ENCODE data around the gene PSMB7.

The PSMB7 gene

DNA sequence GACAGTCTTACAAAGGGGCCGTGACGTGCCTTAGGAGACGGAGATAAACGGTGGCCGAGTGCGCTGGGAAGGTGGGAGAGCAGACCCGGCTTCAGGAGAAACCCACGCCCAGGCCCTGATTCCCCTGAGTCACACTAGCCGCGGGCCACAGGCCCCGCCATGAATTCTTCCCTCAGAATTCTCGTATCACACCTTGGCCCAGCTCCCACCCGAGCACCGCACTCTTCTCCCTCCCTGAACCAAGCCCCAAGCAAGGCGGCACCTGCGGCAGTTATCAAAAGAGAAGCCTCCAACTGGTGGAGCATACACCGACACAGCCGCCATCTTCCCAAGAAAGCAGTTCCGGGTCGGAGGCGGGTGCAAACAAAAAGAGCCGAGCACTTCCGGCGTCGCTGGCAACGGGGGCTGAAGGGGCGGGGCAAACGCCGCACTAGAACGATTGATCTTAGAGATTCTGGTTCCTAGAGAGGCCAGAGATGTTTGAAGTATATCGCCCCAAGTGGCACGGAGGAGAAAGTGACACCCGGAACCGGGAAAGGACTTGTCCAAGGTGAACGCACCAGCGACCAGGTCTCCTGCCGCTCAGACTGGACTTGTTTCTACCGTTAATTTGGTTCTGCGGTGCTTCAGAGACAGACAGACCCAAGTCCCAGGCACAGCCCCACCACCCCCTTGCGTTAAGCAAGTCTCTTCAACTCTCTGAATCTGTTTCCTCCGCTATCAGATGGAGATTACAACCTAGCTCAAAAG, at the start of gene PSMB7:
TSS of gene PSMB7 (minus strand) at position 341 of the 750 bp plus-strand sequence. CDS start at position 324, 17 bp downstream.
- DNase-seq (ENCODE audit: low spot score) = peak; percentile 95

DNA sequence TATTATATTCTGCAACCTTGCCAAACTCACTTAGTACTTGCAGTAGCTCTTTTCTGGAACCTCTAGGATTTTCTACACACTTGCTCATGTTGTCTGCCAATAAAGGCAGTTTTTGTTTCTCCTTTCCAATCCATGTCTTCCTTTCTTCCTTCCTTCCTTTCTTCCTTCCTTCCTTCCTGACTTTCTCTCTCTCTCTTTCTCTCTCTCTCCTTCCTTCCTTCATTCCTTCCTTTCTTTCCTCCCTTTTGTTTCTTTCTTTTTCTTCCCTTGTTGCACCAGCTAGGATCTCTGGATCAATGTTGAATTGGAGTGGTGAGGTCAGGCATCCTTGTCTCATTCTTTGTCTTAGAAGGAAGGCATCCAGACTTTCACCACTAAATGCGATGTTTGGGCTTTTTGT, 47.5 kb upstream of the PSMB7 start:
- DNase-seq (ENCODE audit: low spot score) = no peak

DNA sequence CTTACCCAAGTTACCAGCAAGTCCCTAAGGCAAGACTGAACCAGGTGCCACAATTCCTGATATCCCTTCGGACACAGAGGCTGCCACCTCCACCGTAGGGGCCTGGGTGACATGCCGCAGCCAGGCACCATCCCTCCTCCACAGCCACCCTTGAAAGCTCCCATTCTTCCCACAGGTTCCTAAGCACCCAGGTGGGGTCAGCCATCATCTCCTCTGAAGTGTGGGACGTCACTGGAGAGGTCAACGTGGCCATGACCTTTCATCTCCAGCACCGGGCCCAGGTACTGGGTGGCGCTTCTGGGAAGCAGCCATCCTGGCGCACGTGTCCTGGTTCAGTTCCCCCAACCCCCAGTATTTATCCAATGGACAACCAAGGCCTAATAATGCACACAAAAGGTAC, 43.2 kb upstream of the PSMB7 start:
- no peak for DNase-seq (ENCODE audit: low spot score)

DNA sequence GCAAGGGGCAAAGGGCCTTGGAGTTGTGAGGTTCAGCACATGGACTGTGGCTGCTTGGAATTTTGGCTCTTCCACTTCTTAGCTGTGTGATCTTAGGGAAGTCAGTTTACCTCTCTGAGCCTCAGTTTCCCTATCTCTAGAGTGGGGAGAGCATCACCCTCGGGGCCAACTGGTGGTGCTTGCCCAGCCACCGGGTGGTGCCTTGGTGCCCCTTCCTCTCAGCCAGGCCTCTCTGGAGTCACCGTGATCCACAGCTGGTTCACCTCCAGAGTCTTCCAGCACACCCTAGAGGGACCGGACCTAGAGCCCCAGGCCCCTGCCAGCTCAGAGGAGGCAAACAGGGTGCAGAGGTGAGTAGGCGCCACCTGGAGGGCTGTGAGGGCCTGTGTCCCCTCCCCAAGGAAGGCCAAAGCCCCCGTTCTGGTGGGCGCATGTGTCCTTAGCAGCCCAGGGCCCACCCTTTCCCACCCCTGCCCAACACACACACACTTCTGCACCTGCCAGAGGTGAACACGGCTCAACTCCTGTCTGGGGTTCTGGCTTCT, 42.7 kb upstream of the PSMB7 start:
- DNase-seq (ENCODE audit: low spot score) = no peak

DNA sequence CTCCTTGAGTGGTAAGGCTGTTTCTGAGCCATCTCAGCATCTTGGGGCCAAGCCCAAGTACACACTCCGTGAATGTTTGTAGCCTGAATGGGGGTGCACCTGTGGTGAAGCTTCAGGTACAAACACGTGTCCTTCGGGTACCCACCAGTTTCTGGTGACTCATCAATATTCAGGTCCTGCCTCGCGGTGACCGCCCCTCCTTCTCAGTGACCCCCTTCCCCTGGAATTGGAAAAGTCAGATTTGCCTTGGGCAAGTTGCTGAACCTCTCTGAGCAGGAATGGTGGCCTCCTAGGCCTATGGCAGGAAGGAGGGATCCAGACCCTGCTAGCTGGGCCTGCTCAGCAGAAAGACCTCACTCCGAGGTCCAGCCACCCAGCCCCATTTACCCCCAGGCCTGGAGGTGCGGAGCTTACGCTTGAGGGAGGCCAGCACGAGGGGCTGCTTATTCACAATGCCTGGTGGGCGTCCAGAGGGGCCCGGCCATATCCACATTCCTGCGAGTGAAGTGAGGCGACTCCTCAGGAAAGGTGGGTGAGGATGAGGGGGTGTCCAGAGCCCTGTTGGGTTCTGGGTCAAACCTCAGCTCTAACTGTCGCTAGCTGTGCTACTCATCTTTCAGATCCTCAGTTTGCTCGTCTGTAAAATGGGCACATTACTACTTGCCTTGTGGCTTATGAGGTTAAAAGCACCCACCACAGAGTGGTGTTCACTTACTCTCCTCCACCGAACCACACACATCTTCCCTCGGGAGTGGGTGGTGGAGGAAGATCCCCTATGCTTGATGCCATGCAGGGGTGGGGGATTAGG, 42.0 kb upstream of the PSMB7 start:
- no peak for DNase-seq (ENCODE audit: low spot score)

DNA sequence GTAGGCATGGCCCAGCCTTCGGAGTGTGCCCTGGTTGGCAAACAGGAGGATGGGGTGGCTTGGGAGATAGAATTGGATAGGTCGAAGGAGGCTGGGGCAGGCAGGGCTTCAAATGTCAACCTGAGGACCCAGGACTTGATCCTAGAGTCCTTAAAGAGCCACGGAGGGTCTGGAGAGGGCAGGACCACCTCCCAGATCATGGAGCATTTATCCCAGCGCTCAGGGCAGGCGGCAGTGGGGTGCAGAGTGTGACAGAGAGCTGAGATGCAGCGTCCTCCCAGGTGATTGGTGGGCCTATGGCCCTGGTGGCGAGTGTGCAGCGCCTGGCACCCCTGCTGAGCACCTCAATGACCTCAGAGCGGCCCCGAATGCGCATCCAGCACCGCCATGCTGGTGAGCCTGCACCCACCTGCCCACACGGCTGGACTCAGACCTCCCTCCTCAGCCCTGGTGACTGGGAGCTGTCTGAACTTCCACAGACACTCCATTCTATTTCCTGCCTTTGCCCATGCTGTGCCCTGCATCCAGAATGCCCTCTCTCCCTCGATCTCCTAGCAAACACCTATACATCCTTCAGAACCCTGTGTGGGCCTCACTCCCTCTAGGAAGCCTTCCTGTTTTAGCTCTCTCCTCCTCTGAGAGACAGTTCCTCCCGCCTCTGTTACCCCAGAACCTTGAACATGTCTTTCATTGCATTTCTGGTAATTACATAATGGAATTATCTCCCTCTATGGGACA, 41.3 kb upstream of the PSMB7 start:
- DNase-seq (ENCODE audit: low spot score) = no peak

DNA sequence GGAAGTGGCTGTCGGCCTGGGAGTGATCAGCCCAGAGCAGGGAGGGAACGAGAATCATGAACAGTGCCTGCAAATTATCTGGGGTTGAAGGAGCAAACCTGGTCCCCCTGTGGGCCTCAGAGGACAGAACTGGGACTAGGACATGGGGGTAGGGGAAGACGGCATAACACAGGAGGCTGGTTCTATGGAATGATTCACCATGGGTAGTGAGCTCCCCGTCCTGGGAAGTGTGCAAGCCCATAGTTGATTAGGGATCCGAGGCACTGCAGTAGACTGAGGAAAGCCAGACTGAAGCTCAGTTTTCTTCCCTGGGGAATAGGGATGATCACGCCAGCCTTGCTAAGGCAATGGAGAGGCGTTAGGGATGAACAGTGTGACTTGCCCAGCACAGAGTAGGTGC, 40.6 kb upstream of the PSMB7 start:
- DNase-seq (ENCODE audit: low spot score) = no peak

DNA sequence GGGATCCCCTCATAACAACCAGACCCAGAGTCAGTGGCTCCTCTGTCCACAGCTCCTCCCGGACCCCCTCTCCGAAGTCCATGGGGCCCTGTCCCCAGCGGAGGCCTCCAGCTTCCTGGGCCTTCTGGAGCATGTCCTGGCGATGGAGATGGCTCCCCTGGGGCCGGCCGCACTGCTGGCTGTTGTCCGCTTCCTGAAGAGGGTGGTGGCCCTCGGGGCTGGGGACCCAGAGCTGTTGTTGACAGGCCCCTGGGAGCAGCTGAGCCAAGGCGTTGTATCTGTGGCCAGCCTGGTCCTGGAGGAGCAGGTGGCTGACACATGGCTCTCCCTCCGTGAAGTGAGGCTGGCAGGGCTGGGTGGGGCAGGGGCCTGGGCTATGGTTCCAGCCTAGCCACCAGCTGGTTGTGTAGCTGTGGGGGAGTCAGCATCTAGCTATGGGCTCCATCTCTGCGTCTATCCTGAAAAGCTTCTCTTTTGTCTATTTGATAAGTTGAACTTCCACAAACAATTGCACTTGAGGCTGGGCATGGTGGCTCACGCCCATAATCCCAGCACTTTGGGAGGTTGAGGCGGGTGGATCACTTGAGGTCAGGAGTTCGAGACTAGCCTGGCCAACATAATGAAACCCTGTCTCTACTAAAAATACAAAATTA, 39.7 kb upstream of the PSMB7 start:
- no peak for DNase-seq (ENCODE audit: low spot score)

DNA sequence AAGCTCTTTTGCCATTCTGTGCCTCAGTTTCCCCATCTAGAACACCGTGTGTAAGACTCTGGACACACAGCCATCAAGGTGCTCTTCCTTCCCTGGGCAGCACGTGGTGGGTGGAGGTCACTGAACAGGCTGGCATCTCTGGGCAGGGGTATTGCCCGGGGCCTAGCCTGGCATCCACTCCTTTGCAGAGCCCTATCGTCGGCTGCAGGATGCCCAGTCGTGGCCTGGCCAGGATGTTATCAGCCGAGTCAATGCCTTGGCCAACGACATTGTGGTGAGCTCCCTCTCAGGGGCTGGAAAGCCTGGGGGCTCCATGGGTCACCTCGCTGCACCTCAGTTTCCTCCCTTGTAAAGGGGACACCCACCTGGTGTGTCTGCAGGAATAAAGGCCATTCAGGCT, 39.1 kb upstream of the PSMB7 start:
- no peak for DNase-seq (ENCODE audit: low spot score)

DNA sequence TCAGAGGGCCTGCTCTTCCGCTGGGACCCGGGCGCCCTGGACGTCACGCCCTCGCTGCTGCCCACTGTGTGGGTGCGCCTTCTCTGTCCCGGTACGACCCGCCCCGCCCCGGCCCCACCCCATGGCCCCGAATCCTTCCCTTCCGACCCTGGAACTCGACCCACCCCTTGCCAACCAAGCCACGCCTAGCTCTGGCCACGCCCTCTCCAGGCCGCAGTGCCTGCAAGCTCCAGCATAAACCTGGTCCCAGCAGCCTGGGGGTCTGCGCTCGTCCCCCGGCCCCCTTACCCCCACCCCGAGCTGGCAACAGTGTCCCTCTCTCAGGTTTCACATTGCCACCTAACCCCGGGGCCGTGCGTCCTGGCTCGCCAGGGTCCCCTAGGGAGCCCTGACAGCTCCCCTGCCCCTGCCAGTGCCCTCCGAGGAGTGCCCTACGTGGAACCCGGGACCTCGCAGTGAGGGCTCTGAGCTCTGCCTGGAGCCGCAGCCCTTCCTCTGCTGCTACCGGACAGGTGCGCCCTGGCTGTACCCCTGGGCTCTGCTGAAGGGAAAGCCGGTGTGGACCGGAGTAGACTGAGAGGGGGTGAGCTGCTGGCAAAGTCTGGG, 38.4 kb upstream of the PSMB7 start:
- no peak for DNase-seq (ENCODE audit: low spot score)

DNA sequence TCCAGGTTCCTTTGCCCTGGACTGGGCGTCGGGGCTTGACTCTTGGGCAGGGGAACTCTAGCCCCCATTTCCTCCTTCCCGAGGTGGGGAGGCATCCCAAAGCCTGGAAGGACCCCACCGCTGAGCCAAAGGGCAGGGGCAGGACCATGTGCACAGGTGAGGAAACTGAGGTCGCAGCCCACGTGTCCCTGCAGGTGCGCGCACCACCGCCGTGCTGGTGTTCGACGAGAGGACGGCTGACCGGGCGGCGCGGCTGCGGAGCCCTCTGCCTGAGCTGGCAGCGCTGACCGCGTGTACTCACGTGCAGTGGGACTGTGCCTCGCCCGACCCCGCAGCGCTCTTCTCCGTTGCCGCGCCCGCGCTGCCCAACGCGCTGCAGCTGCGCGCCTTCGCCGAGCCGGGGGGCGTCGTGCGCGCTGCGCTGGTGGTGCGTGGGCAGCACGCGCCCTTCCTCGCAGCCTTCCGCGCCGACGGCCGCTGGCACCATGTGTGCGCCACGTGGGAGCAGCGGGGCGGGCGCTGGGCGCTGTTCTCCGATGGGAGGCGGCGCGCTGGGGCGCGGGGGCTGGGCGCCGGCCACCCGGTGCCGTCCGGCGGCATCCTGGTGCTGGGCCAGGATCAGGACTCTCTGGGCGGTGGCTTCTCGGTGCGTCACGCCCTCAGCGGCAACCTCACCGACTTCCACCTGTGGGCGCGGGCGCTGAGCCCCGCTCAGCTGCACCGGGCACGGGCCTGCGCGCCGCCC, 37.8 kb upstream of the PSMB7 start:
- DNase-seq (ENCODE audit: low spot score) = no peak

DNA sequence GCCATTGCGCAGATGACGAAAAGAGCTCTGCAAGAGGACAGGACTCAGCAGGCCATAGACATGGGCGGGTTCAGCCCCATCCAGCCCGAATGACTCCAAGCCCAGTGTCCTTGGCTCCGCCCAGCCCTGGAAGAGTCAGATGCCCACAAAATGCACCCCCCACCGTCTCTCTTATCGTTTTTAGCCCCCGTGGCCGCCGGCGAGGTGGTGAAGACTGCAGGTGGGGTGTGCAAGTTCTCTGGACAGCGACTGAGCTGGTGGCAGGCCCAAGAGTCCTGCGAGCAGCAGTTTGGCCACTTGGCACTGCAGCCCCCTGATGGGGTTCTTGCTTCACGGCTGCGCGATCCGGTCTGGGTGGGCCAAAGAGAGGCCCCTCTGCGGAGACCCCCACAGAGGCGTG, 37.1 kb upstream of the PSMB7 start:
- DNase-seq (ENCODE audit: low spot score) = no peak

DNA sequence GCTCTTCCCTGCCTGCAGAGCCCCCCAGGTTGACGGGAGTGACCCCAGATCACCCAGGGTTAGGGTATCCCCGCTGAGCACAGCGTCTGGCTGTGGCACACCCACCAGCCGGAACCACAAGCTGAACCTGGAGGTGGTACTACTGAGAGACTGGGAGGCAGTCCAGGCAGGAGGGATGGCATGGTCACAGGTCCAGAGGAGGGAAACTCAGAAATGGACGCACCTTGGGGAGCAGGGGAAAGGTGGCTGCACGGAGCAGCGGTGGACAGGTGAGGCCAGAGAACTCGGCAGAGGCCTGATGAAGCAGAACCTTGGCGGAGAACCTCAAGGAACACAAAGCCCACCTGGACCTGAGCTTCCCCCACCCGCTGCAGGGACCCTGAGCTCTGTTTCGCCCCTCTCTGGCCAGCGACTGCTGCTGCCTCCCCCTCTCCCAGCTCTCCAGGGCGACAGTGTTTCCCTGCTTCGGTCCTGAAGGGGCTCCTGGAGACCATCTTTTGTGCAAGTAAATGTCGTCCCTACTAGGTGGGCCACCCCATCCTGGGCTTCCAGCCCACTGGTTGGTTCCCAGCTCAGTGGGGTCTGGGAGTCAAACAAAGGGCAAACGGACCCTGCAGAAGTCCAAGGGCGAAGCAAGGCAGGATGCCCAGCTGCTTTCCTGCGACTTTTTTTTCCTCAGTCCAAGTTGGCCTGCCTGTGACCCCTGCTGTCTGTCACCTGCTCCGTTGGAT, 35.9 kb upstream of the PSMB7 start:
- DNase-seq (ENCODE audit: low spot score) = no peak

DNA sequence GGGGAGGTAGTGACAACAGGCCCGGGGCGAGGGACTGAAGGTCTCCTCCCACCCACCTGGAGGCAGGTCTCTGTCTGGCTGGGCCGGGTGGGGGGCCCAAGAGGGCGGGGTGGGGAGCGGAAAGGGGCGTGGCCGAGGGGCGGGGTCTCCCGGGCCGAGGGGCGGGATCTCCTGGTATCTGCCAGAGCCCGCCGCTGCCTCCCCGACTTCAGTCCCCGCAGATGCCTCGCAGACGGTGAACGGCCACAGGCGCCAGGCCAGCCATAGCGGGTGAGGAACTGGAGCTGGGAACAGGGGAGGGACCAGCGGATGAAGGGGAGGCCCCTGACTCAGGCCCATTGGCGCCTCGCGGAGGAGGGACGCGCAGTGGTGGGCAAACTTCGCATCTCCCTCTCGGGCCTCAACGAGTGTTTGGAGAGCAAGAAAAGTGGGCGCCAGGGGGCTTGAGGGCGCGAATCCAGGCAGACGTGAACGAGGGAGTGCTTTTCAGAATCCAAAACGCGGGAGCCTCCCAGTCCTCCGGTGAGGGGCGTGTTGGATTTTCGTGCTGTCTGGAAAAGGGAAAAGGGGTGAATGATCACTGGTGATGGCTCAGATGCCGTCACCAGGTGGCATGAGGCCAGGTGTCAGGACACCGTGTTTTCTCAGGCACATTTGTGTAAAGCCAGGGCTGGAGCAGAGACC, 35.1 kb upstream of the PSMB7 start, which contains the start of gene ADGRD2:
TSS of gene ADGRD2 (plus strand) at position 211 of the 684 bp plus-strand sequence. CDS start 1,216 bp downstream, outside the sequence.
- no peak for DNase-seq (ENCODE audit: low spot score)

DNA sequence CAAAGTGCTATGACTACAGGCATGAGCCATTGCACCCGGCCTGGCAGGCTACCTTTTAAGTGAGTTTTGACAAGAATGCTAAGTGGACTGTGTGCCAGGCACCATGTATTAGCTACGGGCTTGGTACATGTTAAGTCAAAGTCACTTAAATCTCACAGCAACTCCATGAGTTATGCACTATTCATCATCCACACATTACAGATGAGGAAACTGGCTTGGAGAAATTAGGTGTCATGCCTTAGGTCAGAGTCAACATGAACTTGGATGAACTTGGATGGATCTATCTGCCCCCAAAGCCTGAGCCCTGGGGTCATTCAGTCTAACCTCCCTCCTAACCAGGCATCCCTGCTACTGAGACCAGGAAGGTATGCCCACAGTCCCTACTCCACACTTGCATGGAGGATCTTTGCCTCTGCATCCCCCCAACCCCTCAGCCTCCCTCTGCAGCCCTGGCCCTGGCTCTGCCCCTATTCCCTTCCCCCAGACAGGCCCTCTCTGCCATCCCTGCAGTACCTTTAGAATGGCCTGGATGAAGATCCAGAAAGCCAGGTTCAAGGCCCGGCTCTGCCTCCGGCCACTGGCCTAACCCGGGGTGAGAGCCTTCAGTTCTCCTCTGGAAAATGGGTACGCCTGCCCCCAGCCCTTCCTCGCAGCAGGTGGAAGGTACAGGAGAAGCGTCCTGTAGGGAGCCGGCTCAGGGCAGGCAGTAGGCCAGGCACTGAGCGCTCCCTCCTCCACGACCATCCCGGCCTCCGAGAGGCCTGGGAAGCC, 34.3 kb upstream of the PSMB7 start:
- DNase-seq (ENCODE audit: low spot score) = no peak

DNA sequence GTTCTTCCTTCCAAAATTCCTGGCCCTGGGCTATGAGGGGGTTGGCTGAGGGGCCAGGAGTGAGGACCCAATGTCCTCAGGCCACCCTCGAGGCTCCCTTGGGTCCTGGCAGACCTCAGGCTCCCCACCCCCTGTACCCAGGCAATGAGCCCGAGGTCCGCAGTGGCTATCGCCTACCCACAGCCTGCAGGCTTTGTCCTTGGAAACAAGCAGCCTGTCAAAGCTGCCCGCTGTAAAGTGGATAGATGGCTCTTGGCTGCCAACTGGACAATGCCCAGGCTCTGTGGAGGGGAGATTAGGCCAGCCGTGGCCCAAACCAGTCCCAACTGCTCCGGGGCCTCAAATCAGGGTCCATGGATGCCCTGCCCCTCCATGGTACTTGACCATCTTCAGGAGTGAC, 32.8 kb upstream of the PSMB7 start:
- DNase-seq (ENCODE audit: low spot score) = no peak

DNA sequence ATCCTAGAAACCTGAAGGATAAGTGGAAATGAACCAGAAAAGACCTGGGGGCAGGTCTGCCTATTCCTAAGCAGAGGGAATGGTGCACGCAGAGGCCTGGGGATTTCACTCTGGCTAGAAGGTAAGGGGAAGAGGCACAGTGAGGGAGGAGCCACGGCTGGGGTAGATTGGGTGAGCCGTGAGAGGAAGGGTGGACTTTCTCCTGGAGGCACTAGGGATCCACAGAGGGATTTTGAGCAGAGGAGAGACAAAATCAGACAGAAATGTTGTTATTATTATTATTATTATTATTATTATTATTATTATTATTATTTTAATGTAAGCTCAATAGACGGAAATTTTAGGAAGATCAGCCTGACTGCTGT, 32.0 kb upstream of the PSMB7 start:
- no peak for DNase-seq (ENCODE audit: low spot score)

DNA sequence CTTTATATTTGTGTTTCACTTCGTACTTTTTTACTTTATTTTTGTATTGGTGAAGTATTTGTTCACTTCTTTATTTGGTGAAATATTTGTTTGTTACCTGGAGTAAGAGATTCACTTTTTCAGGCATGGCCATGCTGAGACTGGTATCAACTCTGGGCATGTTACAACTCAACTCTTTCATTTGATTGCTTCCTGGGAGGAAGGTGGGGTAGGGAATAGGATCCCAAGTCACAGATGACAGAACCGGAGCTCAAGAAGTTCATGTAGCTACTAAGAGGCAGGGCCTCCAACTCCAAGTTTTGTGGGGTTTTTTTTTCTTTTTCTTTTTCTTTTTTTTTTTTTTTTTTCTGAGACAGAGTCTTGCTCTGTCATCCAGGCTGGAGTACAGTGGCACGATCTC, 28.9 kb upstream of the PSMB7 start:
- DNase-seq (ENCODE audit: low spot score) = no peak

DNA sequence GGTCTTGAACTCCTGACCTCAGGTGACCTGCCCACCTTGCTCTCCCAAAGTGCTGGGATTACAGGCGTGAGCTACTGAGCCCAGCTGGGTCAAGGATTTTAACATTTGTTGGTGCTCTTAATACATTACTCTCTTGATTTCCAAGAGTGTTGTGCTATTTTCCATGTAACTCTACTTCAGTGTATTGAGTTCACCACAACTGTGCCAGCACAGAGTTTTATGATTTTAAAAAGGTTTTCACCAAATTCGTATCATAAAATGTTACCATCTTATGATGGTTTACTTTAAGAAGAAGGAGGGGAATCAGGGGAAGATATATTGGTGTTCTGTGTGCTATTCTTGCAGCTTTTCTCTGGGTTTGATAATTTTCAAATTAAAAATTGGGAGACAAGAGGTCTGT, 28.4 kb upstream of the PSMB7 start:
- no peak for DNase-seq (ENCODE audit: low spot score)

Measured in CD4-positive, alpha-beta T cell treated with Interleukin-6 at 100 ng/mL for 8 hours (primary cell).